ENCODE results near the gene MRPL1. TPM values are rescaled to one million over a fixed set of nuclear protein-coding genes. Genes with fewer than 3 reads are reported as not detected.

The MRPL1 gene
- total and polyA plus RNA-seq, 9 of the 15 experiments (the other 6 are each of a cell fraction or from before 2014, with no cell fraction given), result 38.4 to 75.7 (median 63.7) TPM

DNA sequence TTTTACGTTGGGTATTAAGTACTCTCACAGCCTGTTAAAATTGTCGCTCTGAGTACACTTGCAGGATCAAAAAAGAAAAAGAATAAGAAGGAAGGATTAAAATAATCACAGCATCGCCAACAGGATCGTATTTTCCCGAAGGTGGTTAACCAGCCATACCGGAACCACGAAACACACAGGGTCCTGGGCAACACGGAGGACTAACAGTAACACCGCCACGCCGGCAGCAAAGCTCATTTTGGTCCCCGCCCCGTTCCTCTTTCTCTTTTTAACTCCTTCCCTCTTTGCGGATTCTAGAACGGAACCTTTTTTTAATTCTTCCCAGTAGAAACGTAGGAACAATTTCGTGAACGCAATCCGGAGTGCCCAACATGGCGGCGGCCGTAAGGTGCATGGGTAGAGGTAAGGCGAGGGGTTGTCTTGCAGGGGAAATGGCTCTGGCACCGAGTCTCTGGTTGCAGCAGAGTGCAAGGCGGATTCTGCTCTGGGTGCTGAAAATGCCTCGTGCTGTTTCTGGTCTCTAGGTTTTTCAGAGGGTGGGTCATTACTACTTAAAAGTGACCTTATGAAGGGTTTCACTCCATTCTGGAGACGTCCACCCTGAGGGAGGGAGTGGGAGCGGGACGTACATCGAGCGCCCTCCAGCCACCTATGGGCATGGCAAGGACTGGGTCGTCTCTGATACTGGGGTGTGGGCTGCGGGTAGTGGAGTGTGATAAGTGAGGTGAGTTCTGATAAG lies at the start of gene MRPL1 (continued):
- TF ChIP-seq, protein P1, sequence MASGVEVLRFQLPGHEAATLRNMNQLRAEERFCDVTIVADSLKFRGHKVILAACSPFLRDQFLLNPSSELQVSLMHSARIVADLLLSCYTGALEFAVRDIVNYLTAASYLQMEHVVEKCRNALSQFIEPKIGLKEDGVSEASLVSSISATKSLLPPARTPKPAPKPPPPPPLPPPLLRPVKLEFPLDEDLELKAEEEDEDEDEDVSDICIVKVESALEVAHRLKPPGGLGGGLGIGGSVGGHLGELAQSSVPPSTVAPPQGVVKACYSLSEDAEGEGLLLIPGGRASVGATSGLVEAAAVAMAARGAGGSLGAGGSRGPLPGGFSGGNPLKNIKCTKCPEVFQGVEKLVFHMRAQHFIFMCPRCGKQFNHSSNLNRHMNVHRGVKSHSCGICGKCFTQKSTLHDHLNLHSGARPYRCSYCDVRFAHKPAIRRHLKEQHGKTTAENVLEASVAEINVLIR (CRISPR knock-in tag; IDR thresholded peaks at IDR 0.05), result peak; percentile 55; the same call in 1 of the 2 replicates
- TF ChIP-seq THRB (CRISPR knock-in tag; conservative IDR thresholded peaks at IDR 0.05) (no peak; the same call in 1 of the 2 replicates), HEY1 (CRISPR knock-in tag; IDR thresholded peaks at IDR 0.05; ENCODE audit: borderline replicate concordance) (no peak), ZNF583 (CRISPR knock-in tag; IDR thresholded peaks at IDR 0.05) (0 out of 2 replicates have a peak, but pooled peaks have one; percentile 31), WHSC1 (IDR thresholded peaks at IDR 0.05; ENCODE audit: low read length) (no peak), ZNF507 (tag; conservative IDR thresholded peaks at IDR 0.05) (no peak), PRPF4 (IDR thresholded peaks at IDR 0.05; ENCODE audit: insufficient read depth, low read depth, low read length, poor library complexity, severe bottlenecking) (no peak), PHB2 (IDR thresholded peaks at IDR 0.05; ENCODE audit: low read depth) (no peak), KLF10 (CRISPR knock-in tag; IDR thresholded peaks at IDR 0.05) (no peak), TAL1 (IDR thresholded peaks at IDR 0.05) (peak; percentile 18), ZNF77 (CRISPR knock-in tag; IDR thresholded peaks at IDR 0.05) (no peak), ZBTB1 (CRISPR knock-in tag; IDR thresholded peaks at IDR 0.05; ENCODE audit: borderline replicate concordance, low read depth) (no peak), DIDO1 (tag; IDR thresholded peaks at IDR 0.05; ENCODE audit: low read depth) (peak; percentile 96), E2F3 (CRISPR knock-in tag; IDR thresholded peaks at IDR 0.05) (no peak), TFE3 (CRISPR knock-in tag; IDR thresholded peaks at IDR 0.05) (no peak), DEAF1 (CRISPR knock-in tag; IDR thresholded peaks at IDR 0.05) (0 out of 2 replicates have a peak, but pooled peaks have one; percentile 2), ZNF436 (CRISPR knock-in tag; IDR thresholded peaks at IDR 0.05) (no peak)
- TF ChIP-seq, protein P2, sequence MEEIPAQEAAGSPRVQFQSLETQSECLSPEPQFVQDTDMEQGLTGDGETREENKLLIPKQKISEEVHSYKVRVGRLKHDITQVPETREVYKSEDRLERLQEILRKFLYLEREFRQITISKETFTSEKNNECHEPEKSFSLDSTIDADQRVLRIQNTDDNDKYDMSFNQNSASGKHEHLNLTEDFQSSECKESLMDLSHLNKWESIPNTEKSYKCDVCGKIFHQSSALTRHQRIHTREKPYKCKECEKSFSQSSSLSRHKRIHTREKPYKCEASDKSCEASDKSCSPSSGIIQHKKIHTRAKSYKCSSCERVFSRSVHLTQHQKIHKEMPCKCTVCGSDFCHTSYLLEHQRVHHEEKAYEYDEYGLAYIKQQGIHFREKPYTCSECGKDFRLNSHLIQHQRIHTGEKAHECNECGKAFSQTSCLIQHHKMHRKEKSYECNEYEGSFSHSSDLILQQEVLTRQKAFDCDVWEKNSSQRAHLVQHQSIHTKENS (CRISPR knock-in tag; IDR thresholded peaks at IDR 0.05), result no peak
- TF ChIP-seq, protein P3, sequence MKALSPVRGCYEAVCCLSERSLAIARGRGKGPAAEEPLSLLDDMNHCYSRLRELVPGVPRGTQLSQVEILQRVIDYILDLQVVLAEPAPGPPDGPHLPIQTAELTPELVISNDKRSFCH (CRISPR knock-in tag; IDR thresholded peaks at IDR 0.05), result no peak
- TF ChIP-seq, protein P3 (tag; IDR thresholded peaks at IDR 0.05), result peak; percentile 80; the same call in 1 of the 2 replicates

Measured in K562 (cell line).